HTERT RPE-1 (cell line): ENCODE results near the gene RNF182.
"Not testable (repeated sequence)": the region's sequence is repeated elsewhere in the genome, so short reads cannot be mapped to it uniquely, and the experiment has no call there.

ENCODE experiments used
- in situ Hi-C: fragments of 300-500 bp; cut with MboI; formaldehyde crosslinking; loops from 4 replicates; pipeline ENCODE4 v1.14.3; 2020; ENCODE audit warnings: low sequenced_read_pairs

Gene RNF182

GRCh38 chr6:13952101-13952500 is 27.3 kb downstream of the RNF182 start:
- in situ Hi-C loops, result no loop called here

- in situ Hi-C loops, result no loop called here
Measured at GRCh38 chr6:13953061-13953705, 28.4 kb downstream of the RNF182 start.

GRCh38 chr6:13965582-13966127 is 40.9 kb downstream of the RNF182 start:
- in situ Hi-C loops, result no loop called here

GRCh38 chr6:13971303-13971702 is 46.6 kb downstream of the RNF182 start:
- in situ Hi-C loops, result no loop called here

GRCh38 chr6:13972602-13973001 is 47.9 kb downstream of the RNF182 start:
- in situ Hi-C loops, result not testable (repeated sequence)

- in situ Hi-C loops, result not testable (repeated sequence)
Measured at GRCh38 chr6:13973422-13973821, 48.7 kb downstream of the RNF182 start.

- in situ Hi-C loops, result no loop called here
Measured at GRCh38 chr6:13978102-13978640, 53.4 kb downstream of the RNF182 start.

- in situ Hi-C loops, result no loop called here
Measured at GRCh38 chr6:13978787-13979186, 54.0 kb downstream of the RNF182 start.

- in situ Hi-C loops, result no loop called here
Measured at GRCh38 chr6:13979284-13980171, 54.8 kb downstream of the RNF182 start.

- in situ Hi-C loops, result no loop called here
Measured at GRCh38 chr6:13980534-13980933, 55.8 kb downstream of the RNF182 start.

GRCh38 chr6:13985663-13986325 is 61.0 kb downstream of the RNF182 start:
- in situ Hi-C loops, result no loop called here

GRCh38 chr6:13986700-13987399 is 62.1 kb downstream of the RNF182 start:
- in situ Hi-C loops, result no loop called here

GRCh38 chr6:13987400-13987865 is 62.7 kb downstream of the RNF182 start:
- in situ Hi-C loops, result no loop called here

GRCh38 chr6:13988049-13988738 is 63.4 kb downstream of the RNF182 start:
- in situ Hi-C loops, result no loop called here

GRCh38 chr6:13988908-13989307 is 64.2 kb downstream of the RNF182 start:
- in situ Hi-C loops, result no loop called here

- in situ Hi-C loops, result no loop called here
Measured at GRCh38 chr6:13989496-13990144, 64.9 kb downstream of the RNF182 start.

GRCh38 chr6:13990796-13991195 is 66.0 kb downstream of the RNF182 start:
- in situ Hi-C loops, result no loop called here

- in situ Hi-C loops, result no loop called here
Measured at GRCh38 chr6:13991393-13991792, 66.6 kb downstream of the RNF182 start.

GRCh38 chr6:13992417-13993055 is 67.8 kb downstream of the RNF182 start:
- in situ Hi-C loops, result no loop called here
